ENCODE results near the gene PAX1. TPM values are rescaled to one million over a fixed set of nuclear protein-coding genes. Genes with fewer than 3 reads are reported as not detected.

PAX1 gene
- total RNA-seq = not detected

DNA sequence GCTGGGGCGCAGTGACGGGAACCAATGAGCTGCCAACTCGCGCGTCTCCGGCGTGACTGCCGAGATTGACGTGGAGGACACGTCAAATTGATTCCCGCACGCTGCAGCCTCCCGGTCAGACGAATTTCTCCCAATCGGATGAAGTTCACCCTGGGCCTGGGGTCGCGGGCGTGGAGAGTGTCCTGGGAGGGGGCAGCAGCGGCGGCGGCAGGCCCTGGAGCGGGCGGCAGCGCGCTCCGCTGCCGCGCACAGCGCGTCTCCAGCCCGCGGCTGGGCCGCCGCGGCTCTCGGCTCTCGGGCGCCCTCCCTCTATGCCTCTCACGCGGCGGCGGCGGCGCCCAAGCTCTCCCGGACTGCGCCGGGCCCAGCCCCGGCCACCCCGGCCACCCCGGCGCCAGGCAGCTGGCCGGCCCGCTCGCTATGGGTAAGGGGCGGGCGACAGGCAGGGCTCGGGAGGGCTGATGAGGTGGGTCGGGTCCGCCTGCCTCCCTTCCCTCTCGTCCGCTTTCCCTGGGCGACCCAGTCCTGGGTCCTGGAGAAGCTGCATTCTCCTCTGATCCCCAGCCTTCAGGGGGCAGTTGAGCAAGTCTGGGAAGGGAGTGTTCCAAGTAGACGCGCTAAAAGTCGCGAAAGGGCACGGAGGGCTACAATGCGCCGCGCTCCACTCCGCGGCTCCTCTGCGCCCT, at the start of gene PAX1:
Gene PAX1, plus strand, starts transcription at position 90 of the 686 bp plus-strand sequence. Its CDS starts 49 bp downstream, at position 139.
- DNase-seq (no peak), ATAC-seq (no peak)
- Mint-ChIP-seq H3K36me3 (ENCODE audit: low read depth) (peaks cover 5% of the 10 kb centered on the region), H3K27ac (no peak within 1 kb of the TSS), H3K4me1 (ENCODE audit: low read depth) (no peaks in the 10 kb centered on the region), H3K27me3 (ENCODE audit: low read depth) (peaks cover 81% of the 10 kb centered on the region), H3K9me3 (ENCODE audit: insufficient read depth) (no peaks in the 10 kb centered on the region), H3K4me3 (no peak within 1 kb of the TSS)
- ChIA-PET CTCF (no interaction called here), POLR2A (interaction anchor here (0.6 kb wide), 1 partner anchor 376 kb away, joined by 3 read pairs; no protein-coding TSS in a partner anchor)

DNA sequence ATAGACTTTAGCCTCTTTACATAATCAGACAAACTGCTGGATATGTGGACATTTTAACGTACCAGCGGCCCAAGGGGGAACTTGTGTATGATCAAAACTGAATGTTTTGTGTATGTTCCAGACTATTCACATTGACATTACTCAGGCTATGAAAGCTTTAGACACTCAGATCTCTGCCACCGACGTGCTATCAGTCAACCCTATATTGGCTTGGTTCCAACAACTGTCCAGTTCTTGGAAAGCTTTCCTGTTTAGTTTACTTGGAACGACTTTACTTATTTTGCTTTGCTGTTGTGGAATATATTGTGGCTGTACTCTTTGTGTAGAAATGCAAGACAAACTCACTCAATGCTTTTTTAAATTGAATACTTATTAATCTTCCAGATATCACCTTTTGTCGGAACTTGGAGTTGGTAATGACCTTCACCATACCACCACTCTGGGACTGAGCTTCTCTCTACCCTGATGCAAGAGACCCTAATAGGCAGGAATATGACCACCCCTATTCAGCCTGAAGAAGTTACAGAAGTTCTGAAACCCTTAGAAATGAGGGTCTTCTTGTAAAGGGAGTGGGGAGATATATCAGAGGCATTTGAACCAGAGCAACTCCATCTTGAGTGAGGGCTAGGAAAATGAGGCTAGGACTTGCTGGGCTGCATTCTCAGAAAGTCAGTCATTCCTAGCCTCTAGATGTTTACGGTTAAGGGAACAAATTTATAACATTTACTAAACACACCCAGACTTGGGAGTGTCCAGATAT, 49.0 kb upstream of the PAX1 start:
- H3K4me3 Mint-ChIP-seq = no peak overlapping the region
- no peak for ATAC-seq
- H3K4me1 Mint-ChIP-seq (ENCODE audit: low read depth) = no peaks in the 10 kb centered on the region
- H3K36me3 Mint-ChIP-seq (ENCODE audit: low read depth) = no peaks in the 10 kb centered on the region
- CTCF ChIA-PET = no interaction called here
- H3K27me3 Mint-ChIP-seq (ENCODE audit: low read depth) = no peaks in the 10 kb centered on the region
- no peaks in the 10 kb centered on the region for H3K9me3 Mint-ChIP-seq (ENCODE audit: insufficient read depth)
- POLR2A ChIA-PET = no interaction called here
- no peak for DNase-seq
- H3K27ac Mint-ChIP-seq = no peak overlapping the region

DNA sequence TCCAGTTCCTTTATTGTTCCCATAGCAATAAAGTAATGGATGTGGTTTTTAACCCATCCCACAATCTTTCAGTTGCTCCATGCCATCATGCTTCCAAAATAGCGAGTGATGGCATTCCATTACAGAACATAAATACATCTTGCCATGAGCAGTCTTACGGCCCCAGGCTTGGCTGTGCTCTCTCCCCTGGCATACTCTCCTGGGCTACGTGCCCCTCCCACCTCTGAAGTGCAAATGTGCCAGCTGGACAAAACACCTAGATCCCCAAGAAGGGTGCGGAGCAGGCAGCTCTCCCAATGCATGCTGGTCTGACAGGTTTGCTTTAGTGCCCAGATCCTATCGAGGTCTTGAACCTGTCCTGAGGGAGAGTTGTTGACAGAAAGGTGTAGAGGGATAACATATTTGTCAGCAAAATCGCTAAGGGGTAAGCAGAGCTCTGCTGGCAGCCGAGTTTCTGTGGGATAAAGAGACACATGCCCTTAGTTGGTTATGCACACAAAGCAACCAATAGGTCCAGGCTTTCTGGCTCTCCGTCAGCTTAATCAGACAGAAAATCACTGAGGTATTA, 43.9 kb upstream of the PAX1 start:
- ChIA-PET CTCF (no interaction called here), POLR2A (no interaction called here)
- Mint-ChIP-seq H3K27me3 (ENCODE audit: low read depth) (no peaks in the 10 kb centered on the region), H3K27ac (no peak overlapping the region), H3K9me3 (ENCODE audit: insufficient read depth) (no peaks in the 10 kb centered on the region), H3K4me1 (ENCODE audit: low read depth) (no peaks in the 10 kb centered on the region), H3K36me3 (ENCODE audit: low read depth) (no peaks in the 10 kb centered on the region), H3K4me3 (no peak overlapping the region)
- no peak for DNase-seq
- no peak for ATAC-seq

DNA sequence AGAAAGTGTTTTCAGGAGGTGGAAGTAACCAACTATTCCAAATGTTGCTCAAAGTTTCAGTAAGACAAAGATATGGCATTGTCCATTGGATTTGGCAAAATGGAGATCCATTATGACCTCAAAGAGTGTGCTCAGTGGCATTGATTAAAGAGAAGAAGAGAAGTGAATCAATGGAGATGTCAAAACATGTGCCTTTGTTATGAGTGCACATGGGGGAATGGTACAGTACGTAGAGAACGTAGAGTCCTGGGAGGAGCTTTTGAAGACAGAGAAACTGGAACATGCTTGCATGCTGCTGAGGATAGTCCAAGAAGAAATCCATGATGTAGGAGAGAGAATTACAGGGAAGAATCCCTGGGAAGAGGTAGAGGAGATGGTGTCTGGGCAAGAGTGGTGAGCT, 42.0 kb upstream of the PAX1 start:
- Mint-ChIP-seq H3K27me3 (ENCODE audit: low read depth) (no peaks in the 10 kb centered on the region), H3K4me1 (ENCODE audit: low read depth) (no peaks in the 10 kb centered on the region), H3K27ac (no peak overlapping the region), H3K36me3 (ENCODE audit: low read depth) (no peaks in the 10 kb centered on the region), H3K4me3 (no peak overlapping the region), H3K9me3 (ENCODE audit: insufficient read depth) (no peaks in the 10 kb centered on the region)
- ATAC-seq (no peak), DNase-seq (no peak)
- ChIA-PET POLR2A (no interaction called here), CTCF (no interaction called here)

DNA sequence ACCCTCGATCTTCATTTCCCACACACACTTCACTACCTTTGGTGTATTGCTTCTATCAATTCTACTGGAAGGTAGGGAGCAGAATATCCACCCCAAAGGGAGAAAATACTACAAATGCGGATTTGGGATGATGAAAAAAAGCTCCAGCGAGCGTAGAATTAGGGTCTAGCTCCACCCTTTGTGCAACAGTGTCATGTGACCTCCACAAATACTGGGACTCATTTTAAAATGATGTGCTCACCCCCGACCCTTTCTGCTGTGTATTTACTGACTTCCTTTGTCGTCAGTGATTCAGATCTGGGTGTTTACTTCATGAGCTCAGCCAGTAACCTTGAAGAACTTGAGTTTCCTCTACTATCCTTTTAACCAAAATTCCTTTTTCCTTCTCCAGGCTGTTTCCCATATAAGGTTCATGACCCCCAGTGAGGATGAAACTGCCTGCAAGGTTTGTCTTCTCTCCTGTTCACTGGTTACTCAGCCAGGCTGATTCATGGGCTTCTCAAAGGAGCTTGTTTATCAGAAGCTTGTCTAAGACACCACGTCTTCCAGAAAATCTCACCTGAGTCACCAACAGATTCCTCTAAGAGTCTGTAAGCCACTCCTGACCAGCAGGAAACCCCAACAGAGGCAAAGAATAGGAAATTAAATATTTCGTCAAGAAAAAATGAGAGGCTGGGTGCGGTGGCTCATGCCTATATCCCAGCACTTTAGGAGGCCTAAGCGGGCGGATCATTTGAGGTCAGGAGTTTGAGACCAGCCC, 39.6 kb upstream of the PAX1 start:
- Mint-ChIP-seq H3K9me3 (ENCODE audit: insufficient read depth) (no peaks in the 10 kb centered on the region), H3K27ac (no peak overlapping the region), H3K27me3 (ENCODE audit: low read depth) (no peaks in the 10 kb centered on the region), H3K4me3 (no peak overlapping the region), H3K4me1 (ENCODE audit: low read depth) (no peaks in the 10 kb centered on the region), H3K36me3 (ENCODE audit: low read depth) (no peaks in the 10 kb centered on the region)
- ChIA-PET CTCF (no interaction called here), POLR2A (no interaction called here)
- ATAC-seq = no peak
- DNase-seq = no peak

DNA sequence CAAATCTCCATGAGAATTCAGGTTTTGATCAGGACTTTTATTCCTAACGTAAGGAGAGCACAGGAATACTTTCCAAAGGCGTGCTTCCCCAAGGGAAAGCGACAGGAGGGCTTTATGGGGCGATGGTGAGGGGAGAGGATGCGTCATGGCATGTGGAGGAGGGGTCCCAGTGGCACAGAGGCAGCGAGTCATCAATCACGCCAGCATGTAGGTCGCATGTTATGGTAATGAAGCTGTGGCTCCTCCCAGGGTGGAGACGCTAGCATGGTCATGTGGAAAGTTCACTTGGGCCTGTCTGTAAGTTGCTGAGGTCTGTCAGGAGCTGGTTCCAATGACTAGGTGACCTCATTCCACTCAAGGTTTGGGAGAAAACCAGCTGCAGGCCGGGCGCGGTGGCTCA, 35.3 kb upstream of the PAX1 start:
- Mint-ChIP-seq H3K27me3 (ENCODE audit: low read depth) (no peaks in the 10 kb centered on the region), H3K9me3 (ENCODE audit: insufficient read depth) (no peaks in the 10 kb centered on the region), H3K4me1 (ENCODE audit: low read depth) (no peaks in the 10 kb centered on the region), H3K36me3 (ENCODE audit: low read depth) (no peaks in the 10 kb centered on the region), H3K4me3 (no peak overlapping the region), H3K27ac (no peak overlapping the region)
- DNase-seq (no peak), ATAC-seq (no peak)
- POLR2A ChIA-PET = no interaction called here
- CTCF ChIA-PET = no interaction called here

DNA sequence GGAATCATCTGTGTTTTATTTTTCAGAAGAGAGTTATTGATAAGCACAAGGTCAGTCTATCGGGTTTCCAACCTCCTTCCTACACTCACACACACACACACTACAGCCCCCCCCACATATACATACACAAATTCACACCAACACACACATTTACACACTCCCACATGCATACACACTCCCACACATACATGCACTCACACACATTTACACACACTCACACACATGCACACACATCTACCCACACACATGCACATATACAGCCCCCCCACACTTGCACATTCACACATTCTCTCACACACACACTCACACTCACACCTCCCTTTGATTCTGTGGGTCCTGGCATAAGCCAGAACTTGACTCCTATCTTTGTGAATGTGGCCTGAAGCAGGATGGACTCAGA, 34.5 kb upstream of the PAX1 start:
- Mint-ChIP-seq H3K27me3 (ENCODE audit: low read depth) (no peaks in the 10 kb centered on the region), H3K9me3 (ENCODE audit: insufficient read depth) (no peaks in the 10 kb centered on the region), H3K36me3 (ENCODE audit: low read depth) (no peaks in the 10 kb centered on the region), H3K27ac (no peak overlapping the region), H3K4me3 (no peak overlapping the region), H3K4me1 (ENCODE audit: low read depth) (no peaks in the 10 kb centered on the region)
- CTCF ChIA-PET = no interaction called here
- DNase-seq (no peak), ATAC-seq (no peak)
- POLR2A ChIA-PET = no interaction called here

DNA sequence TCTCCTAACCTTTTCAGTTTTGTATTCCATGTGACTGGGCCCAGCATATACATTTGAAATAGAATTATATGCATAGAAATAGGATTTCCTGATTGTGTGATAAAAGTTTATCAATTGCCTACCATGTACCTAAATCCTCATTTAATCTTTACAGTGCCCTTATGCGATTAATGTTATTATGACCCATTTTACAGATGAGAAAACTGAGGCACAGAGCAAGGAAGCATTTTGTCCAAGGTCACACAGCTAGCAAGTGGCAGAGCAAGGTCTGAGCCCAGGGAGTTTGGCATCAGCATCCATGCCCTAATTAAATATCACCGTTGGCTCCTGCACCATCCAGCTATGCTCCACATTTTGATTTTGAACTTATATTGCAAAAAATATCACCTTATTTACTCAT, 28.2 kb upstream of the PAX1 start:
- H3K4me1 Mint-ChIP-seq (ENCODE audit: low read depth) = no peaks in the 10 kb centered on the region
- no peaks in the 10 kb centered on the region for H3K9me3 Mint-ChIP-seq (ENCODE audit: insufficient read depth)
- H3K4me3 Mint-ChIP-seq = no peak overlapping the region
- no peaks in the 10 kb centered on the region for H3K36me3 Mint-ChIP-seq (ENCODE audit: low read depth)
- POLR2A ChIA-PET = no interaction called here
- H3K27ac Mint-ChIP-seq = no peak overlapping the region
- no peaks in the 10 kb centered on the region for H3K27me3 Mint-ChIP-seq (ENCODE audit: low read depth)
- DNase-seq (no peak), ATAC-seq (no peak)
- CTCF ChIA-PET = no interaction called here

DNA sequence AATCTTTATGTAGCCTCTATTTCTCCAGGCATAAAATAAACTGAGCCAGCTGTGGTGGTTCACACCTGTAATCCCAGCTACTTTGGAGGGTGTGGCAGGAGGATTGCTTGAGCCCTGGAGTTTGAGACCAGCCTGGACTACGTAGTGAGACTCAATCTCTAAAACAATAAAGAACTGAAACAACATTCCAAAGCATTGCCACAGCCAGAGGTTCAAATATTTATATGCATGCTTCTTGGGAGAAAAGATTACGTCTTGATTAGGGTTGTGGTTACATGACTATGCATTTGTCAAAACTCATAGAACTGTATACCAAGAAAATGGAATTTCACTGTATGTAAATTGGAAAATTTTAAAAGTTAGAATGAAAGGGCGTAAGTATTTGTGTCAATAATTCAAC, 27.7 kb upstream of the PAX1 start:
- no peak for DNase-seq
- no peak overlapping the region for H3K27ac Mint-ChIP-seq
- no peak overlapping the region for H3K4me3 Mint-ChIP-seq
- no peaks in the 10 kb centered on the region for H3K27me3 Mint-ChIP-seq (ENCODE audit: low read depth)
- ChIA-PET POLR2A (no interaction called here), CTCF (no interaction called here)
- no peaks in the 10 kb centered on the region for H3K9me3 Mint-ChIP-seq (ENCODE audit: insufficient read depth)
- ATAC-seq = no peak
- H3K36me3 Mint-ChIP-seq (ENCODE audit: low read depth) = no peaks in the 10 kb centered on the region
- H3K4me1 Mint-ChIP-seq (ENCODE audit: low read depth) = no peaks in the 10 kb centered on the region

DNA sequence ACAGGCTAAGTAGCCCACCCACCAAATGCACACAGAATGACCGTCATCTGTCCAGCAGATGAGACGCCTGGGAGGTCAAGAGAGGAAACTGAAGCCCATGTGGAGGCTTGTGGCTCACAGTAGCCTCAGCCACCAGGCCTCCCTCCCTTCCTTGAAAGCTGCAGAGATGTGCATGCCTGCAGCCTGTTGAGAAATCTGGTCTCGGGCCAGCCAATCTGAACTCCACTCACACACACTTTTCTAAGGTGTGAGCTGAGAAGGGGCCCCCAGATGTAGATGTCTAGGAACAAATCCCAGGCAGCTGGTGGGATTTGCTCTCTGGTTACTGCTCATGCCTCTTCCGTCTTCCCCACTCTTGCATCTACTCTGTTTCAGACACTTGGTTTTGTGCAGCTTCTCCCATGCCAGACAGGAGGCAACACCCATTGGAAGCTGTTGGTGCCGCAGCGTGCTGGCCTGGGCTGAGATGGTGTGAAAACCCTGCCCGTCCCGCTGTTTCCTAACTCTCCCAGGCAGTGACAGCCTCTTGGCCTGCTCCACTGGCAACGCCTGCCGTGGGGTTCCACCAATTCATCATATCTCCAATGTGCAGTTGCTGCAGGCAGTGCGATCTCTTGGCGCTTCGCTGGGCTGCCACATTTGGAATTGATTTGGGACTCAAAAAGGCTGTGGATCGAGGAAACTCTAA, 24.1 kb upstream of the PAX1 start:
- Mint-ChIP-seq H3K4me3 (no peak overlapping the region), H3K36me3 (ENCODE audit: low read depth) (no peaks in the 10 kb centered on the region), H3K9me3 (ENCODE audit: insufficient read depth) (no peaks in the 10 kb centered on the region), H3K27me3 (ENCODE audit: low read depth) (no peaks in the 10 kb centered on the region), H3K4me1 (ENCODE audit: low read depth) (no peaks in the 10 kb centered on the region), H3K27ac (no peak overlapping the region)
- DNase-seq = no peak
- no peak for ATAC-seq
- ChIA-PET POLR2A (no interaction called here), CTCF (no interaction called here)

DNA sequence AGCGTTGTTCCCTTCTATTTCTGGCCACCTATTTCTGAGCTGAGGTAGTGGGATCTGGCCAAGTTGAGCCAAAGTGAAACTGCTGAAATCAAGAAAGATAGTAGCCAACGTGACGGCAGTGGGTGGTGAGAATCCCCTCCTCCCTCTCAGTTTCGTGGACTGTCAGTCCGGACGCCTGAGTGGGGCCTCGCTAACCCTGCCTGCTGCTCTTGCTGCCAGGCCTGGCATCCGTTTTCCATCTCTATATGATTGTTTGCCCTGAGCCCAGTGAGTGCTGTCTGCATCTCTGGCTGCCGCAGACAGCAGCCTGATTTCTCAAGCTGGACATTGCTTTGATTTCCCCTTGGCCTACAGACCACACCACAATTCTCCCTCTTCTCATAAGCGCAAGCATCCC, 23.5 kb upstream of the PAX1 start:
- DNase-seq (no peak), ATAC-seq (no peak)
- no peak overlapping the region for H3K4me3 Mint-ChIP-seq
- no peaks in the 10 kb centered on the region for H3K27me3 Mint-ChIP-seq (ENCODE audit: low read depth)
- no peaks in the 10 kb centered on the region for H3K36me3 Mint-ChIP-seq (ENCODE audit: low read depth)
- H3K27ac Mint-ChIP-seq = no peak overlapping the region
- no peaks in the 10 kb centered on the region for H3K4me1 Mint-ChIP-seq (ENCODE audit: low read depth)
- CTCF ChIA-PET = no interaction called here
- POLR2A ChIA-PET = no interaction called here
- no peaks in the 10 kb centered on the region for H3K9me3 Mint-ChIP-seq (ENCODE audit: insufficient read depth)

DNA sequence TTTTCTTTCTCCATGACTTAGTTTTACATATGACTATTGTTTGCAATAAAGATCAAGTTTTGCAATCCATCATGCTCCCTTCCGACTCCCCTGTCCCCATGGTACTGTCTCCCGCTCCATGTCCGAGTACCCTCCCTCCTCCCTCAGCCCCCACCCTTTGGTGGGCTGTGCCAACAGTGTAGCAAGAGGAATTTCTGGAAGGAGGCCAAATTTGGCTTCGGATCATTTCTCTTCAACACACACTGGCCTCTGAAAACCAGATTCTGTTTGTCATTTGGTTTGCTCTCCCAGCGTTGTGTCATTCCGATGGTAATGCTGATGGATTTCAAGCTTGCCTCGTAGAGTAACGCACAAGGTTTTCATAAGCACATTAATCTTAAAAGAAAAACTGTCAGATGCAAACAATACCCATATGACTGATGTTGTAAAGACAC, 22.9 kb upstream of the PAX1 start:
- no peaks in the 10 kb centered on the region for H3K9me3 Mint-ChIP-seq (ENCODE audit: insufficient read depth)

More for the DNA sequence above, 22.9 kb upstream of the PAX1 start:
- Mint-ChIP-seq H3K27me3 (ENCODE audit: low read depth) (no peaks in the 10 kb centered on the region), H3K4me1 (ENCODE audit: low read depth) (no peaks in the 10 kb centered on the region), H3K36me3 (ENCODE audit: low read depth) (no peaks in the 10 kb centered on the region), H3K4me3 (no peak overlapping the region), H3K27ac (no peak overlapping the region)
- no peak for DNase-seq
- CTCF ChIA-PET = no interaction called here
- POLR2A ChIA-PET = no interaction called here
- ATAC-seq = no peak
